ENCODE measurements around the gene TEX101.
"Not testable (repeated sequence)": the region's sequence is repeated elsewhere in the genome, so short reads cannot be mapped to it uniquely, and the experiment has no call there.

Gene TEX101

GRCh38 chr19:43441716-43442115, 27.0 kb downstream of the TEX101 start:
- Histone ChIP-seq H3K27ac (ENCODE audit: low read depth, low read length) (no peak overlapping the region), H3K36me3 (ENCODE audit: control insufficient read depth, low read length) (no peaks in the 10 kb centered on the region), H3K79me2 (ENCODE audit: control insufficient read depth, low read length) (no peaks in the 10 kb centered on the region), H3K4me1 (ENCODE audit: control insufficient read depth, low read length) (peaks cover 11% of the 10 kb centered on the region), H3K9me3 (ENCODE audit: control insufficient read depth, insufficient read depth, low read length) (0 out of 2 replicates have a peak, but pooled peaks cover 3% of the 10 kb centered on the region), H3F3A (ENCODE audit: control insufficient read depth, insufficient read depth) (no peaks in the 10 kb centered on the region), H3K9me2 (replicated peaks; ENCODE audit: control insufficient read depth, low read length) (no peaks in the 10 kb centered on the region), H3K4me3 (ENCODE audit: low read length) (no peak overlapping the region), H4K20me1 (ENCODE audit: control insufficient read depth, insufficient read depth, low read depth, low read length) (no peaks in the 10 kb centered on the region), H3K27me3 (ENCODE audit: control insufficient read depth, low read length) (no peaks in the 10 kb centered on the region), H3K4me2 (ENCODE audit: low read length) (no peak overlapping the region)
- TF ChIP-seq EZH2phosphoT487 (IDR thresholded peaks at IDR 0.05; ENCODE audit: borderline replicate concordance, low read length), result no peak
- TF ChIP-seq CTCF (IDR thresholded peaks at IDR 0.05; ENCODE audit: low read depth, low read length, poor library complexity, severe bottlenecking), result no peak

- not testable (repeated sequence) for H3K9me3 ChIP-seq (ENCODE audit: control insufficient read depth, insufficient read depth, low read length); H3K9me2 ChIP-seq (replicated peaks; ENCODE audit: control insufficient read depth, low read length); H3K27ac ChIP-seq (ENCODE audit: low read depth, low read length); H3K4me2 ChIP-seq (ENCODE audit: low read length); H3K4me1 ChIP-seq (ENCODE audit: control insufficient read depth, low read length); H3K4me3 ChIP-seq (ENCODE audit: low read length); H3K27me3 ChIP-seq (ENCODE audit: control insufficient read depth, low read length); H3K36me3 ChIP-seq (ENCODE audit: control insufficient read depth, low read length); H3K79me2 ChIP-seq (ENCODE audit: control insufficient read depth, low read length); H3F3A ChIP-seq (ENCODE audit: control insufficient read depth, insufficient read depth); H4K20me1 ChIP-seq (ENCODE audit: control insufficient read depth, insufficient read depth, low read depth, low read length)
These were observed 29.4 kb downstream of the TEX101 start for GRCh38 chr19:43444091-43444490.

- Histone ChIP-seq H3K9me3 (ENCODE audit: control insufficient read depth, insufficient read depth, low read length) (no peaks in the 10 kb centered on the region), H3K36me3 (ENCODE audit: control insufficient read depth, low read length) (no peaks in the 10 kb centered on the region), H3F3A (ENCODE audit: control insufficient read depth, insufficient read depth) (no peaks in the 10 kb centered on the region), H3K4me1 (ENCODE audit: control insufficient read depth, low read length) (0 out of 2 replicates have a peak, but pooled peaks cover 2% of the 10 kb centered on the region), H3K4me2 (ENCODE audit: low read length) (no peak overlapping the region), H3K79me2 (ENCODE audit: control insufficient read depth, low read length) (no peaks in the 10 kb centered on the region), H4K20me1 (ENCODE audit: control insufficient read depth, insufficient read depth, low read depth, low read length) (no peaks in the 10 kb centered on the region), H3K4me3 (ENCODE audit: low read length) (no peak overlapping the region), H3K9me2 (replicated peaks; ENCODE audit: control insufficient read depth, low read length) (no peaks in the 10 kb centered on the region), H3K27ac (ENCODE audit: low read depth, low read length) (no peak overlapping the region), H3K27me3 (ENCODE audit: control insufficient read depth, low read length) (no peaks in the 10 kb centered on the region)
- TF ChIP-seq CTCF (IDR thresholded peaks at IDR 0.05; ENCODE audit: low read depth, low read length, poor library complexity, severe bottlenecking) (no peak), EZH2phosphoT487 (IDR thresholded peaks at IDR 0.05; ENCODE audit: borderline replicate concordance, low read length) (no peak)
These were observed 30.0 kb downstream of the TEX101 start for GRCh38 chr19:43444531-43445287.

GRCh38 chr19:43445426-43445825, 30.7 kb downstream of the TEX101 start:
- Histone ChIP-seq H3K27ac (ENCODE audit: low read depth, low read length) (no peak overlapping the region), H3K4me1 (ENCODE audit: control insufficient read depth, low read length) (0 out of 2 replicates have a peak, but pooled peaks cover 2% of the 10 kb centered on the region), H3K4me2 (ENCODE audit: low read length) (no peak overlapping the region), H4K20me1 (ENCODE audit: control insufficient read depth, insufficient read depth, low read depth, low read length) (no peaks in the 10 kb centered on the region), H3K9me3 (ENCODE audit: control insufficient read depth, insufficient read depth, low read length) (no peaks in the 10 kb centered on the region), H3K4me3 (ENCODE audit: low read length) (no peak overlapping the region), H3K36me3 (ENCODE audit: control insufficient read depth, low read length) (no peaks in the 10 kb centered on the region), H3F3A (ENCODE audit: control insufficient read depth, insufficient read depth) (no peaks in the 10 kb centered on the region), H3K27me3 (ENCODE audit: control insufficient read depth, low read length) (no peaks in the 10 kb centered on the region), H3K9me2 (replicated peaks; ENCODE audit: control insufficient read depth, low read length) (no peaks in the 10 kb centered on the region), H3K79me2 (ENCODE audit: control insufficient read depth, low read length) (no peaks in the 10 kb centered on the region)
- TF ChIP-seq CTCF (IDR thresholded peaks at IDR 0.05; ENCODE audit: low read depth, low read length, poor library complexity, severe bottlenecking) (no peak), EZH2phosphoT487 (IDR thresholded peaks at IDR 0.05; ENCODE audit: borderline replicate concordance, low read length) (no peak)

Data from DOHH2 (cell line).